Naive B cell (primary cell): ENCODE results near the gene CRB2. TPM values are rescaled to one million over a fixed set of nuclear protein-coding genes. Genes with fewer than 3 reads are reported as not detected.
A peak's percentile ranks its signal among the peaks of the same experiment; 100 is the strongest.

Experiments used
- ATAC-seq, 2 donors: fragments of 150-1000 bp; cut with Tn5 transposase; 2 replicates each; pipeline ENCODE4 v1.10.0; 2021; ENCODE audit warnings: low read depth in 2 of 2, mild to moderate bottlenecking in 2 of 2, moderate library complexity in 2 of 2
- DNase-seq: peaks from one replicate; pipeline ENCODE4 v3.0.0; 2022
- H3K27ac Mint-ChIP-seq, 6 donors: one replicate each; pipeline ENCODE4 v1.8.0; 2020 to 2022; ENCODE audit warnings: mild to moderate bottlenecking in 6 of 6, mixed read lengths in 6 of 6, moderate library complexity in 5 of 6, inconsistent platforms in 2 of 6
- H3K27me3 Mint-ChIP-seq, 3 donors: one replicate each; pipeline ENCODE4 v1.8.0; 2021 to 2022; ENCODE audit warnings: mixed read lengths in 3 of 3, mild to moderate bottlenecking in 1 of 3
- H3K36me3 Mint-ChIP-seq, 2 donors: one replicate each; pipeline ENCODE4 v1.8.0; 2020 to 2022; ENCODE audit warnings: mixed read lengths in 2 of 2, inconsistent platforms in 1 of 2, mild to moderate bottlenecking in 1 of 2
- H3K4me1 Mint-ChIP-seq, 3 donors: one replicate each; pipeline ENCODE4 v1.8.0; 2020 to 2022; ENCODE audit warnings: mixed read lengths in 3 of 3, inconsistent platforms in 1 of 3, mild to moderate bottlenecking in 1 of 3, moderate library complexity in 1 of 3
- H3K4me3 Mint-ChIP-seq, 8 donors: one replicate each; pipeline ENCODE4 v1.8.0; 2020 to 2022; ENCODE audit warnings: mild to moderate bottlenecking in 8 of 8, mixed read lengths in 8 of 8, moderate library complexity in 8 of 8, inconsistent platforms in 2 of 8
- H3K9me3 Mint-ChIP-seq, 7 donors: one replicate each; pipeline ENCODE4 v1.8.0; 2020 to 2022; ENCODE audit warnings: mixed read lengths in 7 of 7, mild to moderate bottlenecking in 5 of 7, inconsistent platforms in 2 of 7, moderate library complexity in 1 of 7
- polyA plus RNA-seq, 6 donors: library from polyadenylated mRNA; unstranded; fragments of 300-500 nt; fragmentation: Illumina TruSeq; gene quantifications; one replicate each; pipeline ENCODE4 v1.2.3, GENCODE V29; 2021; ENCODE audit warnings: low read depth in 6 of 6

The CRB2 gene
- polyA plus RNA-seq, 6 donors from 2014 or later: 0.09 to 0.12 TPM; not detected in 4

- Mint-ChIP-seq H3K36me3 (no peaks in the 10 kb centered on the region), H3K4me3 (no peak overlapping the region), H3K27me3 (no peaks in the 10 kb centered on the region), H3K27ac (no peak overlapping the region), H3K4me1 (no peaks in the 10 kb centered on the region), H3K9me3 (no peaks in the 10 kb centered on the region)
- ATAC-seq (no peak), DNase-seq (no peak)
These were observed 47.0 kb downstream of the CRB2 start for GRCh38 chr9:123402981-123403509.

- Mint-ChIP-seq H3K9me3 (no peaks in the 10 kb centered on the region), H3K27ac (no peak overlapping the region), H3K4me1 (no peaks in the 10 kb centered on the region), H3K27me3 (no peaks in the 10 kb centered on the region), H3K36me3 (no peaks in the 10 kb centered on the region), H3K4me3 (no peak overlapping the region)
- no peak for ATAC-seq
- DNase-seq: no peak
These were observed 50.0 kb downstream of the CRB2 start for GRCh38 chr9:123406016-123406415.

GRCh38 chr9:123406691-123407216 is 50.8 kb downstream of the CRB2 start:
- DNase-seq: no peak
- Mint-ChIP-seq H3K4me3 (no peak overlapping the region), H3K27me3 (no peaks in the 10 kb centered on the region), H3K4me1 (no peaks in the 10 kb centered on the region), H3K9me3 (no peaks in the 10 kb centered on the region), H3K36me3 (no peaks in the 10 kb centered on the region), H3K27ac (no peak overlapping the region)
- no peak for ATAC-seq

- no peaks in the 10 kb centered on the region for H3K4me1 Mint-ChIP-seq
- H3K4me3 Mint-ChIP-seq: no peak overlapping the region
- DNase-seq: no peak
- no peaks in the 10 kb centered on the region for H3K27me3 Mint-ChIP-seq
- no peaks in the 10 kb centered on the region for H3K36me3 Mint-ChIP-seq
- ATAC-seq: no peak
- H3K9me3 Mint-ChIP-seq: no peaks in the 10 kb centered on the region
- H3K27ac Mint-ChIP-seq: peak overlapping the region in 1 of 6 donors; percentile 64
These were observed 51.3 kb downstream of the CRB2 start for GRCh38 chr9:123407217-123407851.

GRCh38 chr9:123408313-123409262 is 52.6 kb downstream of the CRB2 start:
- ATAC-seq (no peak), DNase-seq (no peak)
- H3K36me3 Mint-ChIP-seq: no peaks in the 10 kb centered on the region
- peak overlapping the region in 3 of 6 donors; percentile 26 to 48 (median 44) for H3K27ac Mint-ChIP-seq
- no peaks in the 10 kb centered on the region for H3K9me3 Mint-ChIP-seq
- no peaks in the 10 kb centered on the region for H3K27me3 Mint-ChIP-seq
- no peaks in the 10 kb centered on the region for H3K4me1 Mint-ChIP-seq
- H3K4me3 Mint-ChIP-seq: no peak overlapping the region

- ATAC-seq (no peak), DNase-seq (no peak)
- Mint-ChIP-seq H3K9me3 (no peaks in the 10 kb centered on the region), H3K27me3 (no peaks in the 10 kb centered on the region), H3K4me1 (no peaks in the 10 kb centered on the region), H3K36me3 (no peaks in the 10 kb centered on the region), H3K27ac (peak overlapping the region in 1 of 6 donors; percentile 55), H3K4me3 (no peak overlapping the region)
These were observed 54.4 kb downstream of the CRB2 start for GRCh38 chr9:123410281-123410910.

GRCh38 chr9:123411191-123411590 is 55.2 kb downstream of the CRB2 start:
- Mint-ChIP-seq H3K4me1 (no peaks in the 10 kb centered on the region), H3K4me3 (no peak overlapping the region), H3K36me3 (peaks cover 1 to 2% of the 10 kb centered on the region in 2 donors), H3K27ac (no peak overlapping the region), H3K9me3 (no peaks in the 10 kb centered on the region), H3K27me3 (no peaks in the 10 kb centered on the region)
- no peak for DNase-seq
- no peak for ATAC-seq

- Mint-ChIP-seq H3K4me1 (no peaks in the 10 kb centered on the region), H3K36me3 (peaks cover 6% of the 10 kb centered on the region in 2 donors), H3K9me3 (no peaks in the 10 kb centered on the region), H3K27ac (no peak overlapping the region), H3K4me3 (no peak overlapping the region), H3K27me3 (no peaks in the 10 kb centered on the region)
- no peak for DNase-seq
- no peak for ATAC-seq
These were observed 55.6 kb downstream of the CRB2 start for GRCh38 chr9:123411636-123412035.

GRCh38 chr9:123412171-123412820 is 56.3 kb downstream of the CRB2 start:
- Mint-ChIP-seq H3K9me3 (no peaks in the 10 kb centered on the region), H3K36me3 (peaks cover 7 to 8% of the 10 kb centered on the region in 2 donors), H3K27ac (peak overlapping the region in 1 of 6 donors; percentile 47), H3K4me3 (no peak overlapping the region), H3K4me1 (no peaks in the 10 kb centered on the region), H3K27me3 (no peaks in the 10 kb centered on the region)
- ATAC-seq: no peak
- no peak for DNase-seq

- H3K4me1 Mint-ChIP-seq: no peaks in the 10 kb centered on the region
These were observed 58.2 kb downstream of the CRB2 start for GRCh38 chr9:123414204-123414603.

GRCh38 chr9:123414936-123415930 is 59.2 kb downstream of the CRB2 start:
- ATAC-seq (no peak), DNase-seq (no peak)
- Mint-ChIP-seq H3K27ac (no peak overlapping the region), H3K27me3 (no peaks in the 10 kb centered on the region), H3K36me3 (peaks cover 20 to 23% of the 10 kb centered on the region in 2 donors), H3K4me1 (no peaks in the 10 kb centered on the region), H3K4me3 (peak overlapping the region in 1 of 8 donors; percentile 52), H3K9me3 (no peaks in the 10 kb centered on the region)

More at GRCh38 chr9:123414204-123414603, 58.2 kb downstream of the CRB2 start:
- Mint-ChIP-seq H3K9me3 (no peaks in the 10 kb centered on the region), H3K4me3 (no peak overlapping the region), H3K36me3 (peaks cover 13 to 23% of the 10 kb centered on the region in 2 donors), H3K27ac (peak overlapping the region in 1 of 6 donors; percentile 11), H3K27me3 (no peaks in the 10 kb centered on the region)
- DNase-seq (no peak), ATAC-seq (no peak)

- Mint-ChIP-seq H3K36me3 (peaks cover 20 to 23% of the 10 kb centered on the region in 2 donors), H3K27me3 (no peaks in the 10 kb centered on the region), H3K9me3 (no peaks in the 10 kb centered on the region), H3K27ac (peak overlapping the region in 1 of 6 donors; percentile 17), H3K4me3 (no peak overlapping the region), H3K4me1 (no peaks in the 10 kb centered on the region)
- DNase-seq (no peak), ATAC-seq (no peak)
These were observed 60.2 kb downstream of the CRB2 start for GRCh38 chr9:123416176-123416575.
